SK-N-SH (cell line): Measurements from ENCODE around the gene SH3PXD2A. TPM values are rescaled to one million over a fixed set of nuclear protein-coding genes. Genes with fewer than 3 reads are reported as not detected.

Source experiments
- CTCF ChIA-PET: fragments of 300-600, 350-600 bp; formaldehyde crosslinking; extraction: SDS; loops from one replicate; lab custom pipeline; 2021; lab: Yijun Ruan, JAX
- POLR2A ChIA-PET: fragments of 350-600 bp; sonication (Branson Sonifier 250); formaldehyde crosslinking; extraction: SDS; loops from one replicate; lab custom pipeline; 2020; ENCODE audit warnings: antibody characterized with exemption, inconsistent platforms; lab: Yijun Ruan, JAX
- DNase-seq: peaks from one replicate; pipeline ENCODE4 v3.0.0; 2012
- H2AFZ ChIP-seq: fragments of 200-600 bp; sonication (generic); 2 replicates; pipeline ENCODE4 v1.8.1; 2016; ENCODE audit warnings: antibody characterized with exemption, mild to moderate bottlenecking, low read depth
- H3F3A ChIP-seq: fragments of 200-600 bp; sonication (generic); replicated peaks from 2 replicates; pipeline ENCODE3; 2016; ENCODE audit warnings: antibody characterized with exemption, mild to moderate bottlenecking; ENCODE audit not compliant: insufficient read depth
- H3K27ac ChIP-seq, 2 experiments: fragments of 200-500 bp in 1 of 2; fragments of 200-600 bp in 1 of 2; sonication (Bioruptor generic) in 1 of 2; sonication (generic), shearing (Covaris generic) in 1 of 2; 2 replicates each; pipeline versions ENCODE4 v1.5.1 to v1.6.1; 2014 to 2016; ENCODE audit warnings: low read depth in 2 of 2, inconsistent platforms in 1 of 2, low read length in 1 of 2, mild to moderate bottlenecking in 1 of 2, mixed read lengths in 1 of 2
- H3K27me3 ChIP-seq: fragments of 200-600 bp; sonication (generic), shearing (Covaris generic); 2 replicates; pipeline ENCODE4 v1.6.1; 2016; ENCODE audit warnings: mixed run types; ENCODE audit not compliant: insufficient read depth
- H3K36me3 ChIP-seq, 2 experiments: fragments of 200-500 bp in 1 of 2; fragments of 200-600 bp in 1 of 2; sonication (Bioruptor generic) in 1 of 2; sonication (generic) in 1 of 2; replicated peaks in 1 of 2; 2 replicates each; pipeline versions ENCODE3 to v1.5.1; 2014 to 2016; ENCODE audit warnings: low read length in 1 of 2, mild to moderate bottlenecking in 1 of 2; ENCODE audit not compliant: insufficient read depth in 2 of 2, control insufficient read depth in 1 of 2
- H3K4me1 ChIP-seq, 2 experiments: fragments of 200-500 bp in 1 of 2; fragments of 200-600 bp in 1 of 2; sonication (Bioruptor generic) in 1 of 2; sonication (generic), shearing (Covaris generic) in 1 of 2; 2 replicates each; pipeline versions ENCODE4 v1.5.1 to v1.6.1; 2014 to 2016; ENCODE audit warnings: low read depth in 1 of 2, low read length in 1 of 2, mixed run types in 1 of 2; ENCODE audit not compliant: insufficient read depth in 2 of 2, control insufficient read depth in 1 of 2
- H3K4me2 ChIP-seq: fragments of 200-600 bp; sonication (generic), shearing (Covaris generic); 2 replicates; pipeline ENCODE4 v1.6.1; 2017; ENCODE audit warnings: mixed run types
- H3K4me3 ChIP-seq, 2 experiments: fragments of 200-500 bp in 1 of 2; fragments of 200-600 bp in 1 of 2; sonication (Bioruptor generic) in 1 of 2; sonication (generic), shearing (Covaris generic) in 1 of 2; 2 replicates each; pipeline versions ENCODE4 v1.5.1 to v1.8.1; 2014 to 2016; ENCODE audit warnings: low read depth in 2 of 2, inconsistent platforms in 1 of 2, low read length in 1 of 2, mild to moderate bottlenecking in 1 of 2, mixed read lengths in 1 of 2, moderate library complexity in 1 of 2
- H3K79me2 ChIP-seq: fragments of 200-600 bp; sonication (generic); 2 replicates; pipeline ENCODE4 v1.8.1; 2017; ENCODE audit warnings: mild to moderate bottlenecking; ENCODE audit not compliant: insufficient read depth
- H3K9ac ChIP-seq: fragments of 200-600 bp; sonication (generic); 2 replicates; pipeline ENCODE4 v1.6.1; 2017; ENCODE audit warnings: mixed run types
- H3K9me2 ChIP-seq: fragments of 200-600 bp; sonication (generic); 2 replicates; pipeline ENCODE4 v1.6.1; 2017; ENCODE audit warnings: mixed run types
- H3K9me3 ChIP-seq: fragments of 200-600 bp; sonication (generic); 2 replicates; pipeline ENCODE4 v1.6.1; 2017; ENCODE audit warnings: mixed run types, mild to moderate bottlenecking, moderate library complexity
- H4K20me1 ChIP-seq: fragments of 200-600 bp; sonication (generic); 2 replicates; pipeline ENCODE4 v1.6.1; 2017; ENCODE audit warnings: mild to moderate bottlenecking, mixed run types; ENCODE audit not compliant: insufficient read depth
- CHD2 ChIP-seq: fragments of 150-350 bp; IDR thresholded peaks from 2 replicates; pipeline ENCODE4 v1.6.1; 2018; ENCODE audit warnings: low read length; ENCODE audit not compliant: partially characterized antibody
- EP300 ChIP-seq, 2 experiments: IDR thresholded peaks; 2 replicates each; pipeline versions ENCODE4 v1.4.0 to v1.6.1; 2012; ENCODE audit warnings: borderline replicate concordance in 1 of 2, low read depth in 1 of 2, low read length in 1 of 2
- EZH2phosphoT487 ChIP-seq: fragments of 200-600 bp; sonication (generic); IDR thresholded peaks from 2 replicates; pipeline ENCODE4 v1.6.1; 2017; ENCODE audit warnings: low read depth, mixed run types, mild to moderate bottlenecking, antibody characterized with exemption, moderate library complexity, borderline replicate concordance
- FOXJ3 ChIP-seq: sonication (generic); formaldehyde crosslinking; IDR thresholded peaks from 2 replicates; pipeline ENCODE4 v1.5.1; 2020; ENCODE audit warnings: mild to moderate bottlenecking, missing genetic modification reagents
- GABPA ChIP-seq: IDR thresholded peaks from 2 replicates; pipeline ENCODE4 v1.4.0; 2012; ENCODE audit warnings: low read depth, mild to moderate bottlenecking
- GATA2 ChIP-seq: sonication (generic); formaldehyde crosslinking; IDR thresholded peaks from 2 replicates; pipeline ENCODE4 v1.5.0; 2020; ENCODE audit warnings: mild to moderate bottlenecking, missing genetic modification reagents
- MEF2A ChIP-seq: IDR thresholded peaks from 2 replicates; pipeline ENCODE4 v1.4.0; 2012; ENCODE audit warnings: low read depth, borderline replicate concordance
- MXI1 ChIP-seq: IDR thresholded peaks from 2 replicates; pipeline ENCODE4 v1.6.1; 2012; ENCODE audit warnings: mild to moderate bottlenecking, low read depth, low read length, improper control_type of control experiment
- NFIC ChIP-seq: IDR thresholded peaks from 2 replicates; pipeline ENCODE4 v1.4.0; 2012; ENCODE audit warnings: borderline replicate concordance
- POLR2AphosphoS5 ChIP-seq: IDR thresholded peaks from 2 replicates; pipeline ENCODE4 v1.6.1; 2012; ENCODE audit warnings: low read depth, low read length
- RCOR1 ChIP-seq: fragments of 150-350 bp; IDR thresholded peaks from 2 replicates; pipeline ENCODE4 v1.6.1; 2017; ENCODE audit warnings: antibody characterized with exemption, low read length
- TAF1 ChIP-seq: IDR thresholded peaks from 2 replicates; pipeline ENCODE4 v1.6.1; 2012; ENCODE audit warnings: low read depth, mild to moderate bottlenecking, low read length, moderate library complexity, borderline replicate concordance
- TCF12 ChIP-seq: IDR thresholded peaks from 2 replicates; pipeline ENCODE4 v1.4.0; 2012
- USF1 ChIP-seq: IDR thresholded peaks from 2 replicates; pipeline ENCODE4 v1.4.0; 2012; ENCODE audit warnings: low read depth, borderline replicate concordance
- WGBS: methylation state at CpG from one replicate; pipeline ENCODE4 v1.1.6; 2017; ENCODE audit warnings: low lambda C conversion rate; 5-methylcytosine and 5-hydroxymethylcytosine counted together
- polyA plus RNA-seq, 3 experiments: library from polyadenylated mRNA; depleted of rRNA; stranded (reverse); fragments of >200 nt; gene quantifications; 2 replicates each; pipeline ENCODE4 v1.2.3, GENCODE V29; 2012

Gene SH3PXD2A
- polyA plus RNA-seq, 1 of the 3 experiments (the other 2 are of a cell fraction), result 2.5 TPM

- peak; percentile 27; the same call in 1 of the 2 replicates for TF ChIP-seq TCF12
- TF ChIP-seq RCOR1, result peak; percentile 78; the same call in 1 of the 2 replicates
- TF ChIP-seq POLR2AphosphoS5, result no peak
- TF ChIP-seq EP300 (IDR thresholded peaks at IDR 0.05; ENCODE audit: borderline replicate concordance in 1 of 2, low read depth in 1 of 2, low read length in 1 of 2), result peak in 1 of 2 experiments; percentile 98; a peak in 2 of 4 replicates
- no peak for TF ChIP-seq EZH2phosphoT487
- TF ChIP-seq GATA2 (CRISPR knock-in tag), result peak; percentile 99
- no peak; the same call in none of the 2 replicates for TF ChIP-seq FOXJ3
- peak; percentile 69 for TF ChIP-seq NFIC
- no peak for TF ChIP-seq MEF2A
- TF ChIP-seq USF1, result no peak
- no peak for TF ChIP-seq GABPA
- peak; percentile 96 for TF ChIP-seq CHD2
- TF ChIP-seq TAF1, result no peak
- TF ChIP-seq MXI1, result peak; percentile 63; the same call in 1 of the 2 replicates
- Histone ChIP-seq H2AFZ (no peak overlapping the region), H3K4me1 (peaks cover 6 to 94% of the 10 kb centered on the region in 2 experiments; a peak in 3 of 4 replicates), H3K9ac (no peak overlapping the region), H3K27me3 (no peaks in the 10 kb centered on the region), H3F3A (no peaks in the 10 kb centered on the region), H3K79me2 (no peaks in the 10 kb centered on the region), H3K36me3 (peaks cover 0 to 5% of the 10 kb centered on the region in 2 experiments), H3K9me2 (no peaks in the 10 kb centered on the region), H3K9me3 (no peaks in the 10 kb centered on the region), H3K4me3 (no peak overlapping the region), H3K27ac (peak overlapping the region; percentile 50 to 99), H4K20me1 (no peaks in the 10 kb centered on the region), H3K4me2 (no peak overlapping the region; the same call in 1 of the 2 replicates)
- ChIA-PET POLR2A (interaction anchor here (1.3 kb wide), 1 partner anchor 9 kb away, joined by 6 read pairs; no protein-coding TSS in a partner anchor), CTCF (interaction anchor here (0.7 to 4.4 kb wide), 12 partner anchors 13 to 265 kb away, joined by 3 to 26 read pairs (median 4); no protein-coding TSS in a partner anchor)
- 51% methylated on average over 7 of the region's 19 CpGs for WGBS
- peak; percentile 95 for DNase-seq
Observed at GRCh38 chr10:103618575-103619423, 236.6 kb downstream of the SH3PXD2A start.
